Stimulated activated CD4-positive, alpha-beta T cell treated with anti-CD3 and anti-CD28 coated beads, TNF-alpha, amount 100 ng/mL, for 1 hour (primary cell): ENCODE data around the gene ELMO1.

Source experiments
- DNase-seq, 3 donors: peaks; one replicate each; pipeline ENCODE4 v3.0.0-alpha.2; 2020; ENCODE audit warnings: low read depth in 3 of 3, low spot score in 1 of 3

ELMO1 gene

GRCh38 chr7:36929791-36930190 lies 518.9 kb downstream of the ELMO1 start:
- DNase-seq: no peak

- no peak for DNase-seq
Observed at GRCh38 chr7:36928718-36929117, 519.9 kb downstream of the ELMO1 start.

GRCh38 chr7:36928311-36928710 lies 520.4 kb downstream of the ELMO1 start:
- DNase-seq: no peak

GRCh38 chr7:36925691-36926090 lies 523.0 kb downstream of the ELMO1 start:
- DNase-seq: no peak

- no peak for DNase-seq
Observed at GRCh38 chr7:36925207-36925606, 523.5 kb downstream of the ELMO1 start.

- DNase-seq: no peak
Observed at GRCh38 chr7:36923943-36924436, 524.7 kb downstream of the ELMO1 start.

- DNase-seq: no peak
Observed at GRCh38 chr7:36923185-36923584, 525.5 kb downstream of the ELMO1 start.

- DNase-seq: no peak
Observed at GRCh38 chr7:36920433-36920832, 528.2 kb downstream of the ELMO1 start.

GRCh38 chr7:36919738-36920137 lies 528.9 kb downstream of the ELMO1 start:
- DNase-seq: no peak

GRCh38 chr7:36918591-36918990 lies 530.1 kb downstream of the ELMO1 start:
- no peak for DNase-seq

- no peak for DNase-seq
Observed at GRCh38 chr7:36916619-36917018, 532.0 kb downstream of the ELMO1 start.

- DNase-seq: no peak
Observed at GRCh38 chr7:36916116-36916515, 532.5 kb downstream of the ELMO1 start.

- no peak for DNase-seq
Observed at GRCh38 chr7:36911788-36912187, 536.9 kb downstream of the ELMO1 start.

GRCh38 chr7:36910859-36911258 lies 537.8 kb downstream of the ELMO1 start:
- no peak for DNase-seq

- no peak for DNase-seq
Observed at GRCh38 chr7:36910401-36910800, 538.3 kb downstream of the ELMO1 start.

- no peak for DNase-seq
Observed at GRCh38 chr7:36906956-36907635, 541.6 kb downstream of the ELMO1 start.

- DNase-seq: no peak
Observed at GRCh38 chr7:36906448-36906847, 542.2 kb downstream of the ELMO1 start.

GRCh38 chr7:36905841-36906240 lies 542.8 kb downstream of the ELMO1 start:
- DNase-seq: no peak

GRCh38 chr7:36904802-36905201 lies 543.9 kb downstream of the ELMO1 start:
- no peak for DNase-seq

GRCh38 chr7:36904101-36904500 lies 544.6 kb downstream of the ELMO1 start:
- no peak for DNase-seq

- DNase-seq: no peak
Observed at GRCh38 chr7:36900988-36901710, 547.5 kb downstream of the ELMO1 start.

- no peak for DNase-seq
Observed at GRCh38 chr7:36898186-36898585, 550.5 kb downstream of the ELMO1 start.
